GM21423 (cell line): ENCODE data around the gene ELAVL2.
"Not testable (repeated sequence)": the region's sequence is repeated elsewhere in the genome, so short reads cannot be mapped to it uniquely, and the experiment has no call there.

Experiments
- ATAC-seq: cut with Tn5 transposase; IDR thresholded peaks from one replicate; pipeline ENCODE4 v1.9.1; 2021; ENCODE audit warnings: mild to moderate bottlenecking, moderate library complexity; ENCODE audit not compliant: unreplicated experiment

The ELAVL2 gene

DNA sequence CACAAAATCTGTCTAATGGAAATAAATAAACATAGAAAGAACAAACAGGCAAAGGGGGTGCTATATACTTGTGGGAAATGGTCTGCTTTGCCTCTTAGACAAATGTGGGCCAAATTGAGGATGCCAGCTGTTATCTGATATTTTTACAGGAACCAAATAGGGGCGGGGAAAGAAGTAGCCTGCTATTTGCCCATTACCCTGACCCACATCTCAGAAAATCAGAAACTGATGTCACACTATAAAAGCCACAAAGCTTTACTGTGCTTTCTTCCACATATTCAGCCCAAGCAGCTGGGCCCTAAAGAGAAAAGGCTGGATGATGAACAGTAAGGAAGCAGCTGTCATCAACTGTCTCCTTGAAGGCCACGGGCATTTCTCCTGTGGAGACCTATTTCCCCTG is 97.3 kb downstream of the ELAVL2 start:
- no peak for ATAC-seq

DNA sequence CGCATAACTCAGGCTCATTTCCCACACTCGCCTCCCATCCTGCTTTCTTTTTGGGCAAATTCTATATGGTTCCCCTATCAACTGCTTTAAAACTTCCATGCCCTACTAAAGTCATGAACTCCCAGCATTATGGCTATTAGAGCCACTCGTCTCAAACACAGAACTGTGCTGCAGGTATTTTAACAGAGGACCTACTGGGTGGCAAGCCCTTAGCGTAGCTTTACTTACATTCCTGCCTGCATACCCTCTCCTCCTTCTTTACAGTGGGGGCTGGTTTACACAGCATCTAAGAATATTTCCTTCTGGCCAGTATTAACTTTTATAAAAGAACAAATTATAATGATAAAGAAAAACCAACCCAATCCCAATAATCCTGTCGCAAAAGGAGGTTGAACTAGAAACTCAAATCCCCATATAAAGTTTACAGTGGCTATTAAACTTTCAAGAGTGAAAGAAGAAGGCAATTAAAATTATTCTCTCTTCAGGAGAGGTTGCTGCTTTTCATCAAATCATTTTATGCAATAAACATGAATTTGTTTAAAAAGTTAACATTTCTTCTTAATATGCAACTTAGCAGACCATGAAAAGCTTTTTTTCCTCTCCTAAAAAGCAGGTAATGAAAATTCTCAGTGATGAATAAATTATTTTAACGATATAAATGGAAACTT is 100.6 kb downstream of the ELAVL2 start:
- ATAC-seq = no peak

DNA sequence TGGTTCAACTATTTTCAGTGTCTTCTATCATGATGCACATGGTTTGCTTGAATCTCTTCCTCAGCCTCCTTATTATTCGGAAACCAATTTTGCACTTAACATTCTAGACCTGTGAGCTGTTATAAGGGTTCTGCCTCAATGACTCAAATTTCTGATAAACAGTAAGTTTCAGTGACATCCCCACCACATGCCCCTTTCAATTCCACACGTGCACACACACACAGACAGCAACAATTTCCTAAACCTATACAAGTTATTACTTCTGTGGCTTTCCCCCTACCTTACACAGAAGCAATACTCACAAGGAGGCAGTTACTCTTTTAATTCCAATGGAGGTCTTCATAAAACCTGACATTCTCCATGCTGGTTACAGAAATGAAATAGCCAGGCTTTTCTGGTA is 102.4 kb downstream of the ELAVL2 start:
- no peak for ATAC-seq

DNA sequence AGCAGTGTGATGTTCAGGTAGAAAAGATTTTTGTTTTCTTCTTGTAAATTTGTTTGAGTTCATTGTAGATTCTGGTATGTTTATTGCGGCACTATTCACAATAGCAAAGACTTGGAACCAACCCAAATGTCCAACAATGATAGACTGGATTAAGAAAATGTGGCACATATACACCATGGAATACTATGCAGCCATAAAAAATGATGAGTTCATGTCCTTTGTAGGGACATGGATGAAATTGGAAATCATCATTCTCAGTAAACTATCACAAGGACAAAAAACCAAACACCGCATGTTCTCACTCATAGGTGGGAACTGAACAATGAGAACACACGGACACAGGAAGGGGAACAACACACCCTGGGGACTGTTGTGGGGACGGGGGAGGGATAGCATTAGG is 103.0 kb downstream of the ELAVL2 start:
- not testable (repeated sequence) for ATAC-seq

DNA sequence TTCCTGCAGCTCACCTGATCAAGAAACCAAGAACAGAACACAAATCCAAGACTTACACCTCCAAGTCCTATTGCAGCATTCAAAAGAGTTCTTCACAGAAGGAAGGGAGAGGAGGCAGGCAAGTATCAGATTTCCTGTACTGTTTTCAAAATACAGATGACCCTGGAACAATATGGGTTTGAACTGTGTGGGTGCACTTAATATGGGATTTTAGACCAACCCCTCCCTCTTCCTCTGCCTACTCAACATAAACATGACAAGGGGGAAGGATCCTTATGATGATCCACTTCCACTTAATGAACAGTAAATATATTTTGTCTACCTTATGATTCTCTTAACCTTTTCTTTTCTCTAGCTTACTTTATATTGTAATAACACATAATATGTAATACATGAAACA is 104.6 kb downstream of the ELAVL2 start:
- ATAC-seq = no peak

DNA sequence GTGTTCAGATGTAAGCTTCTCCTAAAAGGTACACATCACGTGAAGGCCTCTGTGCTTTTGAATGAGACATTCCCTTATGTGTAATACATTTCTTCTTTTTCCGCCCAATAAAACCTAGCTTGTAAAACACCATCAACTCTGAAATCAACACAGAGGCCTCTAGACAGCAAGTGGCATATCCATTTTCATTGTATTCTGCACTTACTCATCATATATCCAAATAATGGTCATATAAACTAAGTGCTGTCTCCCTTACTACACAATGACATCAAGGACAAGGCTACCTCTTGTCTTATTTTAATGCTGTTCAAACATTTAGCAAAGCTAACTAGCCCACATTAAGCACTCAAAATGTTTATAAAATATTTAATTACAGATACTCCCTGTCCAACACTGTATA is 108.5 kb downstream of the ELAVL2 start:
- ATAC-seq = no peak

DNA sequence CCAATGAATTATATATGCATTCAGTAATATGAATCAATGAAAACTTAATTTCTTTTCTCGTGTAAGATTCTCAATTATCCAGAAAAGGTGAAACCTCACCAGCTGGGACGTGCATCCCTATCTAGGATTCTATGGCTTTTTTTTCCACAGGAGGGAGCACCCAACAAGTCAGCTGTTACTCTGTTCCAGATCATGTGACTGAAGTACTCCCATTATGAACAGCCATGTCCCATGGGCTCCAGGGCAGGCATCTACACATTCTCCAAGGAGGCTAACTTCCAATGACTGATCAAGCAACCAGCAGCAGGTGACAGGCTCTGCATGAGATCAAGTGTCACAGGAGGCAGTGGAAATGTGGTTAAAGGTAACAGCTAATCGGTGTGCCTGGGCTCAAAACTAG is 118.8 kb downstream of the ELAVL2 start:
- no peak for ATAC-seq

DNA sequence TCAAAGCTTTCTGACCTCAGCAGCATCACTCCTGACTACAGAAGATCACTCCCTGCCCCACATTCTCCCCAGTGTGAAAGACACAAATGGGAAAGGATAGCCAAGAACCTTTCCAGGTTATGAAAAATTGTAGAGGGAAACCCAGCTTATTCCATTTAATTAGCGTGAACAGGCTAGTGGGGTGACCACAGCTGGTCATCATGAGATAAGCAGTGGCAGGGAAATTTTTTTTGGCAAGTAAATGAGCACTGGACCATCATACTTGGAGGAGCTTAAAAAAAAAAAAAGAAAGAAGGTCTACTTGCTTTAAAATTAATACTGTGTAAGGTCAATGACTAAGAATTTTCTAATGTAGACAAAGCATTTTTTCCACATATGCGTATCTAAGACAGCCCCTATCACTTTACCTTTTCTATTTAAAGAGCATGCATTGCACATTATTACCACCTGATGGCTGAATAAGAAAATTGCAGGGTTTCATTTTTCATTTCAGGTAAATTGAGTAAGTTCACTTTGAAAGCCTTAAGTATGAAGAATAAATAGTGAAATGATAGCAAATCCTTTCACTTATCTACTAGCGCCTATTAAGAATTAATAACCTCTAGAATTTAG is 123.6 kb downstream of the ELAVL2 start:
- ATAC-seq = no peak

DNA sequence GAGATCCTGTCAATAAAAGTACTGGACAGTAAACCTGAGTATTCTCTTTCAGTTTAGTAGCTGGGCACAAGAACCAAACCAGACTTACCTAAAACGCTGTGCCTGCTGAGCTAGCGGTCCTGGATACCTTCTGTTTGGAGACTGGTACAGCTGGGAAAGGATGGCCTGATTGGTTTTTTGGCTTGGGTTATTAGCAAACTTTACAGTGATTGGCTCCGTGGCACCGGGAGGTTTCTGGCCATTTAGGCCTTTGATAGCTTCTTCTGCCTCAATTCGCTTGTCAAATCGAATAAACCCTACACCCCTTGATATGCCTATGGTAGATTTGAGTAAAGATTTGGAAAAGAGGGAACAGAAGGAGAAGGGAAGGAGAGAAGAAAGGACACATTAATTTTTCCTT is 124.7 kb downstream of the ELAVL2 start:
- ATAC-seq = no peak

DNA sequence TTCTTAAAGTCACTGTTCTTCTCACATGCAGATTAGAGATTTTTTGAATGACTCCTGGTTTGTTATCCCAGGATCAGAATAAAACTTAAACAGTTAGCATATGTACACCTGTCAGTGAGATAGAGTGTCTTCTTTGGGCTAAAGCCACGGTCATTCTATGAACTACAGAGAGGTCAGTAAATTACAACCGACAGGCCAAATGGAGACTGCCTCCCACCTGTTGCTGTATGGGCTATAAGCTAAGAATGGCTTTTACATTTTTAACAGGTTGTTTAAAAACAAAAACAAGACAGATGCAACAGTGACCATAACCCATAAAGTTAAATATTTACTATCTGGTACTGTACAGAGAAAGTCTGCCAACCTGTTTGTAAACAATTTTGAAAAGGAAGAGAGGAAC is 125.7 kb downstream of the ELAVL2 start:
- ATAC-seq = no peak

DNA sequence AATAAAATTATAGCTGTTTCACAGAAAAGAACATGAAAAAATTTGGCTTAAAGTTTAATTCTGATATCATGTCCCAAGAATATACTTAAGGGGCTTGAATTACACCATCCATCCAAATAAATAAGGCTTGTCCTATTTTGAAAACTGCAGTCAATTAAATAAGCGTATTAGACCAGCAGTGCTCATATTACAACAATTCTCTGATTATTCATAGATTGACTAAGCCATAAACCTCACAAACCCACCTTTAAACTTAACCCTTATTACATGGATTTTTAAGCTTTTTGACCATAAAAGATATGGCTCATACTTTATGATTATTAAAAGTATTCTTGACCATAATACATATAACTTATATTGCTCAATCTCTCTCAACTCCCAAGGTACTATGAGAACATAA is 127.9 kb downstream of the ELAVL2 start:
- ATAC-seq = no peak

DNA sequence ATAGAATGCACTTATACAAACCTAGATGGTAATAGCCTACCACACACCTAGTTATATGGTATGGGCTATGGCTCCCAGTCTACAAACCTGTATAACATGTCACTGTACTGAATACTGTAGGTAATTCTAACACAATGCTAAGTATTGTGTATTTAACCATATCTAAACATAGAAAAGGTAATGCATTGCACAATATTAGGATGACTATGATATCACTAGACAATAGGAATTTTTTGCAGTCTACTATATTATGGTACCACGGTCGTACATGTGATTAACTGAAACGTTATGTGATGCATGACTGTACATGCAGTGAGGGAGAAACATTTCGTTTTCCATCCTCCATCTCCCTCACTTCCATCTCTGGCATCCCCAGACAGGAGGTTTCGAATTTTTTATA is 130.5 kb downstream of the ELAVL2 start:
- no peak for ATAC-seq

DNA sequence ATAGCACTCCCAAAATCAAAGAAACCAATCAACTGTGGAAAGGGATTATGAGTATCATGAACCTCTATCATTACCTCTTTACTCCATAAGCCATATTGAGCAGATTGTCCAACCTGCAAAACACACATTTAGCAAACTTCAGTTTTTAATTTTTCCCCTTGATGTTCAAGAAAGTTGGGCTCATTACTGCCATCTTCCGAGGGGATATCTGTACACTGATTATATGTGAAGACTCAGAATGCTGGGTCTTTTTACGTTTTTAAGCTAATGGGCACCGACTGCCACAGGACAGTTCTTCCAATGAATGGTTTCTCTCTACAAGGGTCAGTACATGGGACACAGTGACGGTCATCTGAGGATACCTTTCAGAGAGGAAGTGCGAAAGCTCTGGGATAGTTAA is 132.7 kb downstream of the ELAVL2 start:
- ATAC-seq = no peak

DNA sequence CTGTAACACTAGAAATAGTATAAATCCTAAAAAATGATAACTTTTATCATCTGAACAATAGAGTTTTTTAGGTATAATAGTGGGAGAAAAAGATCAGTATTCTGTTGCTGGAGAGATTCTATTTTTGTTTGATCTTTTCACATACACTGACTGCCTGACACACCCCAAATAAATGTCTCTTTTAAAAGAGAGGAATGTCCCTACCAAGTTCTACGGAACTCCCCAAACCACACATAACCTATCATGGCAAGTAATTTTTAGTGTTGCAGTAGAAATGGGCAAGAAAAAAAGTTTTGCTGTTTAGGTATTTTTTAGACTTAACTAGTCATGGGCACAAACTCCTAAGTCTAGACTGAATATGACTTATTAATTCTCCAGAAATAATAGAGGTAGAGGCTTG is 139.1 kb downstream of the ELAVL2 start:
- no peak for ATAC-seq

DNA sequence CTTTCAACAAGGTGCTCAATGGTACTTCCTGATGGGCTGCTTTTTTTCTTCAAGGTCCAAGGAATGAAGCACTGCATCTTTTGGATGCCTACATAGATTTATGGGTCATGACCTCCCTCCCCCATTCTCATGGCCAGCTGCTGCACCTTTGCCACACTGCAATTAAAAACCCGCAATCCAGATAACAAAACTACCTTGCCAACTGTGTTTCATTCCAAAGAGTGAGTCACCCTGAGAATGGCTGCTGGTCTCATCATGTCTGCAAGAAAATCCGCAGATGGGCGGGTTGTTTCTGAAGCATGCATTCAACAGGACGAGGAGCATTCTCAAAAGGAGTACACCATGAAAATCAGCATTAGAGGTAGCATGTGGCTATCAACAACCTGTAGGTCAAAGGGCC is 139.8 kb downstream of the ELAVL2 start:
- no peak for ATAC-seq

DNA sequence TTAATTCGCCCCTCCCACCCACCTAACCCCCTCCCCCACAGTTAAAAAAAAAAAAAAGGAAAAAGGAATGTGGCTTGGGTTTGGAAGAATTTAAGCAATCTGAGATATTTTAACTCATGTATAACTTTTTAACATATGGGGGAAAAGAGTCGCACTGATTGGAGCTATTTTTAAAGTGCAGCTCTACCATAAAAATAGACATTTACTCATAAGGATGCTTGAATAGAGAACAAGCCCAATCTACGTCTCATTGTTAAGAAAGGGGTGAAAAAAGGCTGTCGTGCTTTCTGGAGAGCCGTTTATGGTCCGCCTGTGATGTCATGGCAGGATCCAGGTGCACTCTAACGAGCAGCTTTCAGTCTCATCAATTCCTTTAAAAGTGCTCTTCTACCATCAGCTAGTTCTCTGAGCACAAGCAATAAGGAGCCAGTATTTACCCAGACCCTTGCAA is 142.4 kb downstream of the ELAVL2 start:
- no peak for ATAC-seq

DNA sequence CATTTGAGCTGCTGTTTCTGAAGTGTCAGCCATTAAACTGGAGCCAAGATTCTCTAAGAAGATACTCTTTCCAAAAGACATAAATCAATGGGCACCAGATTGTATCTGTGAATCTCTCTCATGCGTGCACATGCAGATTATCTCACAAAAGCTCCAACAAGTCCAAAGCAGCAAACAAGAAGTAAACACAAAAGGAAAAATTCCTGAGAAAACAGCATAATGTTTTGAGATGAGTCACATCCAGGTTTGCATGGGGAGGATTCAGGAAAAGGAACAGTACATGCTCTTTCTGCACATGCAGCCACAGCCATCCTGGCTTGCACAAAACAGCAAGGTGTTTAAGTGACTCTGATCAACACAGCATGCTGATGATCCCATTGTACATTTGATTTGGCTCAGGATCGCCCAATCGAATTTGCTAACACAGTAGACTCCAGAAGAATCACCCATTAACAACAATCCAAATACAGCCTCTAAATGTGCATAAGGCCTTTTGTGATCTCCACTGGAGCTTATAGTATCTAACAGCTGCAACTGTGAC is 143.1 kb downstream of the ELAVL2 start:
- ATAC-seq = no peak

DNA sequence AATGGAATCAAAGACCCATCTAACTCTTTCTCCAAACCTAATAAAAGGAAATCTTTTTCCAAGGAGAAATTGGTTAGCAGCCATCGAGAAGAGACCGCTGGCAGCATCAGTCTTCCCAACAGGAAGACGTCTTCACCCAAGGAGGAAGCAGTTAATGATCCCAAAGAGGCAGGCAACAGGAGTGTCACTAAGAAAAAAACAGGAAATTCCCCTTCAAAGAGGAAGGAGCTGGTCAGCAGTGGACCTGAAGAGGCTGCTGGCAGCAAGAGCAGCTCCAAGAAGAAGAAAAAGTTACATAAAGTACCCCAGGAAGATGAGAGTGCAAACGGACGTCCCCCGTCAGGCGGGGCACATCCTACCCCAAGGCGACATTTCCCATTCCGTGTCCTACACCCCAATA is 143.7 kb downstream of the ELAVL2 start:
- ATAC-seq = no peak

DNA sequence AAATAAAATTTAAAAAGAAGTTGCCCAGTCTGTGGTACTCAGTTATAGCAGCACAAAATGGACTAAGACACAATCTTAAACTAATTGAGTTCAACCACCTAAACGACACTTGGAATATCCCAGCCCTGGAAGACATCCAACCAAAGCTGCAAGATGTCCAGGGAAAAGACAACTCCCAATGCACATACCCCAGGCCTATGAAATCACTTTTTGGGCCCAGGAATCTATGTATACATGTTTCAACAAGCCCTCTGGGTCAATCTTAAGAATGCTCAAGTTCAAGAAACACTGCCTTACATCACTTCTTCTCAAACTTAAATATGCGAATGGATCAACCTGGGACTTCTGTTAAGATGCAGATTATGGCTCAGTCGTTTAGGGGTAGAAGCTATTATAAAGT is 148.6 kb downstream of the ELAVL2 start:
- ATAC-seq = no peak

DNA sequence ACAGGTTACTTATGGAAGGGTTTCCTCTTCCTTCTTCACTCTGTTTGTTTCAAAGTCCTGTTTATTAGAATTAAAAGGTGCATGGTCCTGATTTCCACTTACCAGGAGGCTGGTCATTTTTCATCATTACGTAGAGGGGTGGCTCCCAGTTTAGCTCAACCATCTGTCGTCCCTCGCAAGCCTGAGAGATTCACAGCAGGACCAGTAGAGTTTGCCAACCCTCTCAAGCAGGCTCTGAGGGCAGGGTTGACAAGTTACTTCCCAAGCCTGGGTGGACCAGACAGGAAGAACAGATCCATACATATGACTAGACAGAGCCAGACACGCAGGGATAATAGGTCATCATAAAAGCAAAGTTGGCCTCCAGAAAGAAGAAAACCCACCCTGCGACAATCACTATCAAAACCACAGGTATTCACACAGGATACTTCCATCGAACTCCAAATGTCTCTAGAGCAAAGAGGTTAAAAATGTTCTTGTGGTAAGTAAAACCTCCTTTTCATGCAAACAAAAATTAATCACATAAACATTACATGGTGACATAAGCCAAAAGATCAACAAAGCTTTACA is 151.9 kb downstream of the ELAVL2 start:
- no peak for ATAC-seq

DNA sequence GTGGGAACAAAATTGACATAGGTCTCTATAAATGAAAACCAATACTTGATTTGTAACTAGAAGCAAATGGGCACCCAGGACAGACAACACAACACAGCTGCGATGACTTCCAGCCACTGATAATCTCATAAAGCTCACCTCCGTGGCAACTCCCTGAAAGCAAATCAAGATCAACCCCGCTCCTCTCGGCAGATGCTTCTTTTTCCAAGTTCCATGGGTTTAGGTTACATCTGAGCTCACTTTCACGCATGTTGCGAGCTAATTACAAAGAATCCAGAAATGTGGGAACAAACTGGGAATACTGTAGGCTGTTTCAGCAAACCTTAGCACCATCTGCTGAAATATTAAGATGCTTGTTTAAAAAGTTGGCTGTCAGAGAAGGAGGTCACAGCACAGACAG is 153.9 kb downstream of the ELAVL2 start:
- ATAC-seq = no peak

DNA sequence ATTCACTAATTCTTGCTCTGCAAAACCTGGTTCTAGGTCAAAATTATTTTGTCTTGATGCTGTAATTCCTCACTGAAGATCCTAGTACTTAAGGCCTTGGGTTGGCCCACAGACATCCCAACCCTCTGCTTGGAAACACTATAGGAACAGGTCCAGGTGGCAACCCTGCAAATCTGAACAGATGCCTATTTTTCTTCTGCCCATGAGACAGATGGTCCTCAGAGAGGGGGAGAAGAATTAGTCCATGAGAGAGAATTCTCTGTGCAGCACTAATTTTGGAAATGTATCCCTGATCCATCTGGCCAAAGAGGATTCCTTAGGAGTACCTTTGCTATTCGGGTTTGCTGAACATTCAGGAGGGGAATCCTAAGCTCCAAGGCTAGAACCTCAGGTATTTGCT is 156.3 kb downstream of the ELAVL2 start:
- ATAC-seq = no peak
